ENCODE data around the gene GIPR. TPM values are rescaled to one million over a fixed set of nuclear protein-coding genes. Genes with fewer than 3 reads are reported as not detected.

Gene GIPR
- total RNA-seq, 1 donor from 2014 or later = 0.69 TPM

DNA sequence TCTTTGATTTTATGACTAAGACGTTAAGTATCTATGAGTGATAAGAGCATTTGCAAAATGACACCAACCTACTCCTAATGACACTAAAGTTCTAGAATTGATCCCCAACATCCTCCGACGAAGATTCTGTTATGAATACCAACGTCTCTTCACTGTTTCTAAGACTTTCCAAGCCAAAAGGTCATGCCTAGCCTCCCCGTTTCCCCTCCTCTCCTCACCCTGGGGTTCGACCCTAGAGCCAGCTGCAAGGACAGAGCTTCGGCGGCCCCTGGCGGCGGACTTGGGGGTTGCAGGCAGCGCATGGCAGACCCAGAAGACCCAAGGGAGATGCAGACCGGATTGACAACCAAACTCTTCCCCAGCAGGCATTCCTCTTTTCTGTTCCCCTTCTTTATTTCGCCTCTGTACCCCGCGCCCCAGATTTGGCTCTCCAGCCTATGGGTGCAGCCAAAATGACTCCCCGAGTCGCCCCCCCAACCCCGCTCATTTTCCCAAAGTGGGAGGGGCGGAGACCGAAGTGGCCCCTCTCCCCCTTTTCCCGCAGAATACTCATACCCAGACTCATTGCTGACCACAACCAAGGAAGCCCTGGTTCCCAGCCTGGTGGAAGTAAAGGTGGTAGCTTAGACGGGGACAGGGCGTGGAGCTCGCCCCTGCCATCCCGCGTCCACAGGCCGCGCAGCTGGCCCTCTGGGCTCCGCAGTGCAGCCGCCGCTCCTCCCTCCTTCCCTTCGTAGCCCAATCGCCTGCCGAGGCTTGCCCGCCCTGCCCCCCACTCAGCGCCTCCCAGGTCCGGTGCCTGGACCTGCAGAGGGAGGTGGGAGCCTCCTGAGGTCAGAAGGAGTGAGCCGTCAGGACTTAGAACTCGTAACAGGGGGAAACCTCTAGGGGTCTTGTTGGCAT, 24.7 kb upstream of the GIPR start:
- no peaks in the 10 kb centered on the region for H3K9me3 Mint-ChIP-seq
- H3K27ac Mint-ChIP-seq = peak overlapping the region; percentile 97
- no peaks in the 10 kb centered on the region for H3K27me3 Mint-ChIP-seq
- DNase-seq = peak; percentile 92
- peak overlapping the region; percentile 80 for H3K4me3 Mint-ChIP-seq
- peak; percentile 41 for ATAC-seq (ENCODE audit: low read depth)
- peaks cover 6% of the 10 kb centered on the region for H3K36me3 Mint-ChIP-seq (ENCODE audit: low read depth)
- ChIA-PET CTCF (interaction anchor here (1.2 to 4.4 kb wide), 13 partner anchors 26 to 204 kb away, joined by 3 to 32 read pairs (median 5); partner anchors contain the start of genes OPA3 and QPCTL), POLR2A (interaction anchor here (0.6 to 2.9 kb wide), 14 partner anchors 12 to 1468 kb away, joined by 3 to 30 read pairs (median 7); partner anchors contain the start of genes FOSB, OPA3, QPCTL and SIX5)
- TF ChIP-seq, protein P1, sequence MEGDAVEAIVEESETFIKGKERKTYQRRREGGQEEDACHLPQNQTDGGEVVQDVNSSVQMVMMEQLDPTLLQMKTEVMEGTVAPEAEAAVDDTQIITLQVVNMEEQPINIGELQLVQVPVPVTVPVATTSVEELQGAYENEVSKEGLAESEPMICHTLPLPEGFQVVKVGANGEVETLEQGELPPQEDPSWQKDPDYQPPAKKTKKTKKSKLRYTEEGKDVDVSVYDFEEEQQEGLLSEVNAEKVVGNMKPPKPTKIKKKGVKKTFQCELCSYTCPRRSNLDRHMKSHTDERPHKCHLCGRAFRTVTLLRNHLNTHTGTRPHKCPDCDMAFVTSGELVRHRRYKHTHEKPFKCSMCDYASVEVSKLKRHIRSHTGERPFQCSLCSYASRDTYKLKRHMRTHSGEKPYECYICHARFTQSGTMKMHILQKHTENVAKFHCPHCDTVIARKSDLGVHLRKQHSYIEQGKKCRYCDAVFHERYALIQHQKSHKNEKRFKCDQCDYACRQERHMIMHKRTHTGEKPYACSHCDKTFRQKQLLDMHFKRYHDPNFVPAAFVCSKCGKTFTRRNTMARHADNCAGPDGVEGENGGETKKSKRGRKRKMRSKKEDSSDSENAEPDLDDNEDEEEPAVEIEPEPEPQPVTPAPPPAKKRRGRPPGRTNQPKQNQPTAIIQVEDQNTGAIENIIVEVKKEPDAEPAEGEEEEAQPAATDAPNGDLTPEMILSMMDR (IDR thresholded peaks at IDR 0.05) = no peak
- intact Hi-C loops (cut with micrococcal nuclease) = loop anchor here (1.0 to 10.0 kb wide), 9 partner anchors 26 to 888 kb away; partner anchors contain the start of genes OPA3, POLR1G and PPP1R13L
- peaks cover 50% of the 10 kb centered on the region for H3K4me1 Mint-ChIP-seq

DNA sequence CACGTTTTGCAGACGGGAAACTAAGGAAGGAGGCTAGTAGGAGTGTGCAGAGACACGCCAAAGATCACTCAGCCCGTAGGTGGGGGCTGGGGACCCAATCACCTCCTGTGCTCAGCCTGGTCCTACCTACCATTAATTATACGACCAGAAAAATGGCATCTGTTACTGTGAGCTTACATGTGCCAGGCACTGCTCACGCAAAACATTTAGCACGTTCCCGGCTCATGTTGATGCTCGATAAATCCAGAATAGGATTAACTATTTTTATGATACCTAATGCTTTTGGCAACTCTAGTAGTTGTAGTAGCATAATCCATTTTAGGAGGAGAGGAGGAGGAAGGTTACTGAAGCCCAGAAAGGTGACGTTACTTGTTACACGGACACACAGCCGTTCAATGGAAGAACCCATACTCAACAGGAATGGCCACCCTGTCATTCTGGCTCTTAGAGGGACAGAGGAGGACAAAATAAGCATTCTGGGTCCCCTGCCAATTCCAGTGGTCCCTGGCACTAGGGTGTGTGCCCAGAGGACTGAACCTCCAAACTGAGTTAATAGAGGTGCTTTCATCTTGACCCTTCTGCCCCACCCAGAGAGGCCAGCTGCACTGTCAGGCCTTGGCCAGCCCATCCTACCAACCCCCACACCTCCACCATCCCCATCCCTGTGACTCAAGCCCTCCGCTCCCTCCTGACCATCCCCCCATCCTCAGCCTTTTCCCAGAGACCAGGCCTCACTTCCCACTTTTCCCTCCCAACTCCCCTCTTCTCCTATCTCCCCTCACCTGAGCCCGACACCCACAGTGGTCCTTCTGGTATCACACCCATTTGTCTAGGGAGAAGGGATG, 23.9 kb upstream of the GIPR start:
- CTCF ChIA-PET = interaction anchor here (1.4 to 4.4 kb wide), 5 partner anchors 31 to 165 kb away, joined by 4 to 32 read pairs (median 5); partner anchors contain the start of gene OPA3
- H3K36me3 Mint-ChIP-seq (ENCODE audit: low read depth) = peaks cover 3% of the 10 kb centered on the region
- intact Hi-C loops (cut with micrococcal nuclease) = loop anchor here (1.0 to 10.0 kb wide), 9 partner anchors 25 to 889 kb away; partner anchors contain the start of genes OPA3, POLR1G and PPP1R13L
- H3K9me3 Mint-ChIP-seq = no peaks in the 10 kb centered on the region
- POLR2A ChIA-PET = interaction anchor here (0.8 to 0.9 kb wide), 2 partner anchors 73 to 1468 kb away, joined by 3 to 6 read pairs; no protein-coding TSS in a partner anchor
- H3K27ac Mint-ChIP-seq = no peak overlapping the region
- no peaks in the 10 kb centered on the region for H3K27me3 Mint-ChIP-seq
- H3K4me1 Mint-ChIP-seq = peaks cover 44% of the 10 kb centered on the region
- peak overlapping the region; percentile 24 for H3K4me3 Mint-ChIP-seq
- no peak for DNase-seq
- no peak for ATAC-seq (ENCODE audit: low read depth)
- TF ChIP-seq, protein P1 (IDR thresholded peaks at IDR 0.05) = no peak

DNA sequence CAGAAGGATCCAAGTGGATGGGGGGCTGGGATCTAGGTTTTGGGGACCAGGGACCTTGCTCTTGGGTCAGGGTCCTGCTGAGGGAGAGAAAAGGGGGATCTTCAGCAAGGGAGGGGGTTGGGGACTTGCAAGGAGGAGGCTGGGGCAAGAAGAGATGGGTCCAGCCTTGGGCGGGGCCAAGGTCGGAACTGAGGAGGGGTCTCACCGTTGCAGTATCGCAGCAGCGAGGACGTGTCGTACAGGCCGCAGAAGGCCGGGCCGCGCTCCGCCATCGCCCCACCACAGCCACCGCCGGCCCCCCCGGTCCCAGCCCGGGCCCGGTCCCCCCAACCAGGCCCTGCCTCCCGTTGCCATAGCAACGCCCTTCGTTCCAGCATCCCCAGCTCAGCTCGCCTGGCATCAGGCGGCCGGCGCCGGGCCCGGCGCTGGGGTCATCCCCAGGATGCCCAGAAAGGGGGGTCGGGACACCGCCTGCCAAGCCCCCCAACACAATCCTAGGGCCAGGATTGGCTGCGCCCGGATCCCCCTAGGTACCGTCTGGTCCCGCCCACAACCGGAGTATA, 22.9 kb upstream of the GIPR start:
- Mint-ChIP-seq H3K36me3 (ENCODE audit: low read depth) (peaks cover 3% of the 10 kb centered on the region), H3K27me3 (peaks cover under 1% of the 10 kb centered on the region), H3K27ac (no peak overlapping the region), H3K9me3 (no peaks in the 10 kb centered on the region), H3K4me3 (peak overlapping the region; percentile 78), H3K4me1 (peaks cover 40% of the 10 kb centered on the region)
- TF ChIP-seq, protein P1 (IDR thresholded peaks at IDR 0.05) = no peak
- DNase-seq (peak; percentile 29), ATAC-seq (ENCODE audit: low read depth) (no peak)
- CTCF ChIA-PET = interaction anchor here (1.0 to 1.3 kb wide), 2 partner anchors 60 to 206 kb away, joined by 3 to 4 read pairs; partner anchors contain the start of gene OPA3
- POLR2A ChIA-PET = interaction anchor here (0.7 to 1.6 kb wide), 8 partner anchors 11 to 167 kb away, joined by 3 to 10 read pairs (median 5); partner anchors contain the start of genes OPA3 and QPCTL
- intact Hi-C loops (cut with micrococcal nuclease) = loop anchor here (10.0 kb wide), 2 partner anchors 240 to 890 kb away; partner anchors contain the start of genes POLR1G and PPP1R13L

DNA sequence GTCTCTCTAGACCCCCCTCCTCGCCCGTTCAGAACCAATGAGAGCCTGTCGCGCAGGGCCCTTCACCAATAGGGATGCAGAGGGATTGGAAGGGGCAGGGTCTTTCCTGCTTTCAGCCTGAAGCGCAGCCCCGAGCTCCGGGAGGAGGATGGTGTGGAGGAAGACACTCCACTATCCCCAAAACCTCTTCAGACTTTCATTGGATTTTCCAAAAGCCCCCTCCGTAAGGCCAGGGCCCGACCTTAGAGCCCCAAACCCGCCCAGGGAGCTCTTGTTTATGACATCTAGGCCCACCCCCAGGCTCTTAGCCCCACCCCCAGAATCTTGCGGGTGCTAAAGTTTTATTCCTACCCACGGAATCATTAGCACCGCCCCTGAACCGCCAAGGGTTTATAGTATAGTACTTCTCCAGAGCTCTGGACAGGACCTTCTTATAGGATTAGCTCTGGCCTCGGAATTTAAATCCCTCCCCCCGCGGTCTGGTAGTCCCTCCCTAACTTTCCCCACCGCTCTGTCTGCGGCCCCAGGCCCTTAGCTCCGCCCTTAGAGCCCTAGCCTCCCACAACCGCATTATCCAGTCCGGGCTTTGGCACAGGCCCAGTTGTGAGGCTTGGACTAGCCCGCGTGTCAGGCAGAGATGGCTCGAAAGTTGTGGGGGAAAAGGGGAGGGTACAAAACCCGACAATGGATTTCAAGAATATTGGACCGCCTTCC, 22.2 kb upstream of the GIPR start:
- intact Hi-C loops (cut with micrococcal nuclease) = loop anchor here (10.0 kb wide), 2 partner anchors 241 to 891 kb away; partner anchors contain the start of genes POLR1G and PPP1R13L
- POLR2A ChIA-PET = interaction anchor here (0.6 to 1.6 kb wide), 11 partner anchors 11 to 167 kb away, joined by 3 to 10 read pairs (median 5); partner anchors contain the start of genes GIPR, OPA3 and QPCTL
- H3K27me3 Mint-ChIP-seq = peaks cover 3% of the 10 kb centered on the region
- CTCF ChIA-PET = interaction anchor here (1.0 to 1.3 kb wide), 3 partner anchors 28 to 206 kb away, joined by 3 to 4 read pairs (median 3); partner anchors contain the start of gene OPA3
- DNase-seq = peak; percentile 64
- peaks cover 39% of the 10 kb centered on the region for H3K4me1 Mint-ChIP-seq
- peak overlapping the region; percentile 78 for H3K4me3 Mint-ChIP-seq
- no peaks in the 10 kb centered on the region for H3K9me3 Mint-ChIP-seq
- TF ChIP-seq, protein P1 (IDR thresholded peaks at IDR 0.05) = no peak
- H3K36me3 Mint-ChIP-seq (ENCODE audit: low read depth) = peaks cover 3% of the 10 kb centered on the region
- ATAC-seq (ENCODE audit: low read depth) = peak; percentile 50
- H3K27ac Mint-ChIP-seq = no peak overlapping the region

Data from activated B cell treated with CpG ODN at 0.5 μM for 24 hours (primary cell).